Measurements from ENCODE around the gene EFCAB9. TPM values are rescaled to one million over a fixed set of nuclear protein-coding genes. Genes with fewer than 3 reads are reported as not detected.

The EFCAB9 gene
- total and polyA plus RNA-seq, 2 of the 8 experiments (the other 6 are each of a cell fraction or from before 2014, with no cell fraction given): not detected

- Histone ChIP-seq H3K14ac (ENCODE audit: insufficient read length) (no peak overlapping the region), H4K20me1 (replicated peaks in 1 of 2; ENCODE audit: control insufficient read depth in 1 of 2, insufficient read depth in 2 of 2, low read length in 2 of 2) (peaks cover 2 to 4% of the 10 kb centered on the region in 2 experiments), H3K36me3 (ENCODE audit: control insufficient read depth in 2 of 4, insufficient read depth in 4 of 4, low read length in 3 of 4) (no peaks in the 10 kb centered on the region), H2BK15ac (ENCODE audit: low read length) (no peak overlapping the region; the same call in 1 of the 2 replicates), H3K23ac (ENCODE audit: insufficient read length) (no peak overlapping the region), H3K18ac (ENCODE audit: extremely low read depth, low read length) (no peak overlapping the region), H2BK12ac (ENCODE audit: low read depth, low read length) (no peak overlapping the region), H4K5ac (ENCODE audit: insufficient read length, low read depth, low read length) (no peak overlapping the region), H3K79me1 (ENCODE audit: low read depth, low read length) (no peaks in the 10 kb centered on the region; the same call in 1 of the 2 replicates), H4K8ac (ENCODE audit: extremely low read depth, insufficient read depth, low read length) (no peak overlapping the region), H2BK20ac (ENCODE audit: low read length) (no peak overlapping the region), H2BK5ac (ENCODE audit: low read depth, low read length) (no peak overlapping the region), H3K56ac (replicated peaks; ENCODE audit: insufficient read length, low read depth, low read length) (no peak overlapping the region), H3K9ac (replicated peaks in 1 of 4; ENCODE audit: extremely low read depth in 1 of 4, low read depth in 3 of 4, low read length in 3 of 4) (no peak overlapping the region), H3K79me2 (ENCODE audit: control insufficient read depth in 1 of 2, insufficient read depth in 2 of 2, low read length in 2 of 2) (no peaks in the 10 kb centered on the region), H2BK120ac (replicated peaks; ENCODE audit: low read depth, low read length) (no peak overlapping the region), H4K91ac (replicated peaks; ENCODE audit: insufficient read length, low read length) (no peak overlapping the region), H3K4me1 (replicated peaks in 1 of 4; ENCODE audit: control insufficient read depth in 3 of 4, insufficient read depth in 4 of 4, low read length in 3 of 4) (peaks cover 0 to 2% (median under 1%) of the 10 kb centered on the region in 4 experiments; a peak in 2 of 7 replicates), H2AFZ (ENCODE audit: low read length) (no peak overlapping the region), H3K27me3 (replicated peaks in 1 of 4; ENCODE audit: control insufficient read depth in 3 of 4, extremely low read depth in 1 of 4, insufficient read depth in 3 of 4, low read length in 3 of 4) (no peaks in the 10 kb centered on the region), H3K4me3 (ENCODE audit: extremely low read depth in 1 of 4, insufficient read depth in 2 of 4, low read depth in 3 of 4, low read length in 4 of 4) (no peak overlapping the region), H2AK5ac (ENCODE audit: low read depth, low read length) (no peak overlapping the region), H3K9me3 (ENCODE audit: insufficient read depth in 2 of 2, low read depth in 1 of 2, low read length in 1 of 2) (no peaks in the 10 kb centered on the region), H3K27ac (ENCODE audit: low read depth, low read length) (no peak overlapping the region), H3K4ac (replicated peaks; ENCODE audit: insufficient read length, low read depth, low read length) (no peak overlapping the region), H3K4me2 (ENCODE audit: insufficient read depth in 1 of 2, low read depth in 2 of 2, low read length in 2 of 2) (no peak overlapping the region), H3K23me2 (ENCODE audit: low read depth, low read length) (no peaks in the 10 kb centered on the region)
- 92% methylated on average over 16 of the region's 16 CpGs; no CpG with 5 or more reads in 1 of the 2 experiments for WGBS, 2 experiments (ENCODE audit: extremely low coverage in 1 of 2, insufficient coverage in 1 of 2, insufficient read length in 1 of 2, insufficient replicate concordance in 2 of 2, low coverage in 1 of 2, low lambda C conversion rate in 2 of 2, missing lambda C conversion rate in 1 of 2)
- TF ChIP-seq SP2 (IDR thresholded peaks at IDR 0.05; ENCODE audit: low read length): no peak
- FAIRE-seq (no peak), DNase-seq (ENCODE audit: low read depth in 1 of 2, low spot score in 2 of 2) (no peak)
- POLR2A ChIA-PET (ENCODE audit: partially characterized antibody): no interaction called here
- CTCF ChIA-PET (ENCODE audit: partially characterized antibody): interaction anchor here (1.0 to 1.2 kb wide), 2 partner anchors 24 to 44 kb away, joined by 3 to 4 read pairs; no protein-coding TSS in a partner anchor
These were observed 43.2 kb upstream of the EFCAB9 start for GRCh38 chr5:172150514-172151425.

Data from H1 (cell line).